Cardiac muscle cell (in vitro differentiated cells and primary cell): Measurements from ENCODE around the gene CHAF1B. TPM values are rescaled to one million over a fixed set of nuclear protein-coding genes. Genes with fewer than 3 reads are reported as not detected.

Source experiments
- DNase-seq, 2 donors: peaks; one replicate each; pipeline versions ENCODE4 v3.0.0 to v3.0.0-alpha.2; 2010 to 2017; ENCODE audit warnings: low read depth in 1 of 2, low spot score in 1 of 2
- H3K27ac ChIP-seq: fragments of 200-600 bp; sonication (generic); 2 replicates; pipeline ENCODE4 v1.5.1; 2016
- H3K27me3 ChIP-seq: fragments of 200-600 bp; sonication (generic); 2 replicates; pipeline ENCODE4 v1.6.0; 2016; ENCODE audit warnings: control low read depth
- H3K36me3 ChIP-seq: fragments of 200-600 bp; sonication (generic); 2 replicates; pipeline ENCODE4 v1.5.1; 2016; ENCODE audit warnings: control low read depth
- H3K4me1 ChIP-seq: fragments of 200-600 bp; sonication (generic); 2 replicates; pipeline ENCODE4 v1.8.1; 2017; ENCODE audit warnings: low read depth, mild to moderate bottlenecking, mixed run types
- H3K4me3 ChIP-seq: fragments of 200-600 bp; sonication (generic); 2 replicates; pipeline ENCODE4 v1.5.1; 2016; ENCODE audit warnings: mild to moderate bottlenecking
- H3K9me3 ChIP-seq: fragments of 200-600 bp; sonication (generic); 2 replicates; pipeline ENCODE4 v1.5.1; 2017; ENCODE audit warnings: low read depth, mild to moderate bottlenecking, control low read depth
- polyA plus RNA-seq: library from polyadenylated mRNA; unstranded; fragments of >200 nt; fragmentation: Nextera tagmentation; extraction: Ambion mirVana; gene quantifications from 2 replicates; pipeline ENCODE4 v1.2.1, GENCODE V29; 2016
- total RNA-seq: library from RNA; depleted of rRNA; stranded (reverse); fragments of >200 nt; gene quantifications from 2 replicates; pipeline ENCODE4 v1.2.3, GENCODE V29; 2016
- TF ChIP-seq, protein P1 (sequence below): IDR thresholded peaks from 2 replicates; pipeline ENCODE4 v1.5.1; 2012; ENCODE audit warnings: low read depth, mild to moderate bottlenecking, low read length

The CHAF1B gene
- total and polyA plus RNA-seq, 2 experiments from 2014 or later, result 3.1 to 5.0 TPM

DNA sequence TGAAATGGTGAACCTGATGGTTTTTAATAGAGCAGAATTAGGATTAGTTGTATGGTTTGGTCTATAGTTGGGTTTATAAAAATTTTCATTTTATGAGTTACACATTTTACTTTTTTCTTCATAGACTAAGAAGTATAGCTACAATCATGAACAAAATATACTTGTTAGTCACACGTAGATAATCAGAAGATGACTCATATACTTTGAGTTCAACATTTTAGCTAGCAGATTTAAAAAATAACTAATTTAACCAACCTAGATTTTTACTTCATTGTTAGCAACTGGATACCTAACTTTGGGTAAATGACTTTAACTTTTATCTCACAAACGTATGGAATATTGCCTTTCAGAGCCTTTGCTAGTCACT, 37.2 kb upstream of the CHAF1B start:
- H3K36me3 ChIP-seq, result peaks cover 68% of the 10 kb centered on the region
- no peak overlapping the region for H3K27ac ChIP-seq
- TF ChIP-seq, protein P1, sequence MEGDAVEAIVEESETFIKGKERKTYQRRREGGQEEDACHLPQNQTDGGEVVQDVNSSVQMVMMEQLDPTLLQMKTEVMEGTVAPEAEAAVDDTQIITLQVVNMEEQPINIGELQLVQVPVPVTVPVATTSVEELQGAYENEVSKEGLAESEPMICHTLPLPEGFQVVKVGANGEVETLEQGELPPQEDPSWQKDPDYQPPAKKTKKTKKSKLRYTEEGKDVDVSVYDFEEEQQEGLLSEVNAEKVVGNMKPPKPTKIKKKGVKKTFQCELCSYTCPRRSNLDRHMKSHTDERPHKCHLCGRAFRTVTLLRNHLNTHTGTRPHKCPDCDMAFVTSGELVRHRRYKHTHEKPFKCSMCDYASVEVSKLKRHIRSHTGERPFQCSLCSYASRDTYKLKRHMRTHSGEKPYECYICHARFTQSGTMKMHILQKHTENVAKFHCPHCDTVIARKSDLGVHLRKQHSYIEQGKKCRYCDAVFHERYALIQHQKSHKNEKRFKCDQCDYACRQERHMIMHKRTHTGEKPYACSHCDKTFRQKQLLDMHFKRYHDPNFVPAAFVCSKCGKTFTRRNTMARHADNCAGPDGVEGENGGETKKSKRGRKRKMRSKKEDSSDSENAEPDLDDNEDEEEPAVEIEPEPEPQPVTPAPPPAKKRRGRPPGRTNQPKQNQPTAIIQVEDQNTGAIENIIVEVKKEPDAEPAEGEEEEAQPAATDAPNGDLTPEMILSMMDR, result no peak
- H3K9me3 ChIP-seq, result no peaks in the 10 kb centered on the region
- H3K4me3 ChIP-seq, result no peak overlapping the region
- no peaks in the 10 kb centered on the region for H3K27me3 ChIP-seq
- H3K4me1 ChIP-seq, result no peaks in the 10 kb centered on the region
- DNase-seq, result no peak

DNA sequence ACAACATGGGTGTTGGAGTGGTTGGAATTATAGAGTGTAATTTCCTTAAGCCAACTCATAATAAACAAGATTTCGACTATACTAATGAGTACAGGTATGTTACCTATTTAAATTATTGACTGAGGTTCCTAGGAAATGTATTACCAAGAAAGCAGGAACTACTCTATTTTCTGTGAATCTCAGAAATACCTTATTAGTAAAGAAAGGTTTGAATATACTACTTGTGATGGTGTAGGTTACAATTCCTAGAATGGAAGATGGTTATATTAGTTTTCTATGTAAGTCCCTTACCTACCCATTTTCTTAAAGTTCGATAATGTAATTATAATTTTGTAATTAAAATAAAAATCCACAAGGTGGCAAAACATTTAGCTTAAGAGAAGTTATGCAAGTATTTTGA, 35.9 kb upstream of the CHAF1B start:
- Histone ChIP-seq H3K4me1 (no peaks in the 10 kb centered on the region), H3K4me3 (no peak overlapping the region), H3K27ac (no peak overlapping the region), H3K36me3 (peaks cover 59% of the 10 kb centered on the region), H3K9me3 (no peaks in the 10 kb centered on the region), H3K27me3 (no peaks in the 10 kb centered on the region)
- TF ChIP-seq, protein P1, result no peak
- DNase-seq, result no peak

- Histone ChIP-seq H3K4me1 (no peaks in the 10 kb centered on the region), H3K9me3 (no peaks in the 10 kb centered on the region), H3K4me3 (no peak overlapping the region), H3K27me3 (no peaks in the 10 kb centered on the region), H3K27ac (no peak overlapping the region), H3K36me3 (peaks cover 48% of the 10 kb centered on the region)
- peak in 1 of 2 donors; percentile 57 for DNase-seq
- TF ChIP-seq, protein P1, result no peak
These were observed 34.8 kb upstream of the CHAF1B start for GRCh38 chr21:36350282-36350910.

- Histone ChIP-seq H3K9me3 (no peaks in the 10 kb centered on the region), H3K27ac (peak overlapping the region; percentile 14), H3K4me1 (no peaks in the 10 kb centered on the region), H3K4me3 (no peak overlapping the region), H3K36me3 (peaks cover 40% of the 10 kb centered on the region), H3K27me3 (no peaks in the 10 kb centered on the region)
- DNase-seq, result no peak
- TF ChIP-seq, protein P1, result no peak
These were observed 30.1 kb upstream of the CHAF1B start for GRCh38 chr21:36354918-36355680.

DNA sequence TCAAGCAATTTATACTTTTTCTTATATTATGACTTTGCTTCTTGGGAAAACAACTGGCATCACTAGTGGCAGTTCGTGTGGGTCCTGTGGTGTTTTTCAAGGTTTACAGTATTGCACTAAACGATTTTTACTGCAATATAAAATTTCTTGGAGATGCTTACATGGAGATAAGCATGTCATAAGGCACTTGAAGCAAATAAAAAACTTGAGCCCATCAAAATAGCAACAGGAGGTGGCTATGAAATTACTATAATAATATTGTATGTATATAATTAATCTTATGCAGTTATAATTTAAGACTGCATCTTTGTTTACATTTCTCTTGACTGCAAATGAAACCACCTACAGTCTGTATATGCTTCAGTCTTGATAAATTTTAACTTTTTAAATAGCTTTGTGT, 29.3 kb upstream of the CHAF1B start:
- no peak for DNase-seq
- Histone ChIP-seq H3K27me3 (no peaks in the 10 kb centered on the region), H3K36me3 (peaks cover 40% of the 10 kb centered on the region), H3K4me3 (no peak overlapping the region), H3K27ac (no peak overlapping the region), H3K9me3 (no peaks in the 10 kb centered on the region), H3K4me1 (no peaks in the 10 kb centered on the region)
- TF ChIP-seq, protein P1, result no peak
